ENCODE data around the gene PHF21A.
"Not testable (repeated sequence)": the region's sequence is repeated elsewhere in the genome, so short reads cannot be mapped to it uniquely, and the experiment has no call there.

The PHF21A gene

DNA sequence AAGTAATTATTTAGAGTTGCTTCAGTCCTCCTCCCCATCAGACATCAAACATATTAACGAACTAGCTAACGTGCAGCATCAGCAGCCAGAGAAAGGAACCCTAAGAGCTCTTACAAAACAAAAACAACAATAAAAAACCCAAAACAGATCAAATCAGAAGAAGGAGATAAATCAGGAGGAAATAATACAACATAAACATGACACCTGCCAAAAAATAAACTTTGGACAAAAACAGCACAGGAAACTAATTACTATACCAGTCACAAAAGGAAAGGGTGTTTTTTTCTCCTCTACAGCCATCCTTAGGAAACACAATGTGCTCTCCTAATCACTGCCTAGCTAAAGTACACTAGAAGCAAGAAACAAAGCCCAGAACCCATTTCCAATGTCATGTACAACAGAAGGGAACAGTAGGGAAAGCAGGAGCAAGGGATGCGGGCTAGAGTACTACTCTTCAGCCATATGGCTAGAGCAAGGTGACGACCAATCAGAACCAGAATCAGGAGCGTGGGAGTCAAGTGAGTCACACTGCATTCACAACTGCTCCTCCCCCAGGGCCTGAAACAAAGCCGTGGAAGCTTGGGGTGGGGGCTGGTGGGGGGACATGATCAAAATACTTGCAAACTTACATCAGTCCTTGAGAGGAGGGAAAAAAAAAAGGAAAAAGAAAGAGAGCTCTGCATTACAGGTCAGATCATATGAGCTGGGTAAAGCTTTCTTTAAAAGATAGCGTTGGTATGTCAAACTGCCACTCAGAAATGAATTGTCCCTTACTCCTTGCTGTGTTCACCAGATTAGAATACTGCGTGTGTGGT lies 138.4 kb downstream of the PHF21A start:
- DNase-seq (ENCODE audit: low spot score) = no peak

DNA sequence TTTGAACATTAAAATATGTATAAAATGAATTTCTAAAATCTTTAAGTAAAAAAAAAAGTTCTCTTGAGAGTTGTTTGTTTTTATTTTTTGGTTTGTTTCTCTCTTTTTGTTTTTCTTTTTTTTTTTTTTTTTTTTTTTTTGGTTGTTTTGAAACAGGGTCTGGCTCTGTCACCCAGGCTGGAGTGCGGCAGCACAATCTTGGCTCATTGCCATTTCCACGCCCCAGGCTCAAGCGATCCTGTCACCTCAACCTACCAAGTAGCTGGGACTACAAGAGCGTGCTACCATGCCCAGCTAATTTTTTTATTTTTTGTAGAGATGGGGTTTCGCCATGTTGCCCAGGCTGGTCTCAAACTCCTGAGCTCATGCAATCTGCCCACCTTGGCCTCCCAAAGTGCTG lies 139.4 kb downstream of the PHF21A start:
- not testable (repeated sequence) for DNase-seq (ENCODE audit: low spot score)

- no peak for DNase-seq (ENCODE audit: low spot score)
Observed at GRCh38 chr11:45974806-45975205, 146.4 kb downstream of the PHF21A start.

DNA sequence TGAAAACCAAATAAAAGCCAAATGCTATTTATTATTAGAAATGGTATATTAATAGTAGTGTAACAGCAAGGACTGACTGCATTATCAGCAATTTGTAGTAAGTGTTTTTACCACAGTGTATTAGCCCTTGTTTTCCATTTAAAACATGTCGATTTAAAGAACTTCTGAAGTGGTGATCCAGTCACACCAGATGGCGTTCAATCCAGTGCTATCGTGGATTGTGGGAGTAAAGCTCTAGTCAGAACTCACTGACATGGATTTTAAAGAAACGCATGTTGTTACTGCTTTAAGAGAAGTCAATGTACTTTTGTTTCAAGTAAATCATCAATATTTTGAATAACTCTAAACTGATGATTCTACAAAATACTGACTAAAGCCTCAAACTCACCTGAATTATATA lies 147.7 kb downstream of the PHF21A start:
- no peak for DNase-seq (ENCODE audit: low spot score)

- no peak for DNase-seq (ENCODE audit: low spot score)
Observed at GRCh38 chr11:45968901-45969300, 152.4 kb downstream of the PHF21A start.

GRCh38 chr11:45967506-45967905 lies 153.7 kb downstream of the PHF21A start:
- no peak for DNase-seq (ENCODE audit: low spot score)

DNA sequence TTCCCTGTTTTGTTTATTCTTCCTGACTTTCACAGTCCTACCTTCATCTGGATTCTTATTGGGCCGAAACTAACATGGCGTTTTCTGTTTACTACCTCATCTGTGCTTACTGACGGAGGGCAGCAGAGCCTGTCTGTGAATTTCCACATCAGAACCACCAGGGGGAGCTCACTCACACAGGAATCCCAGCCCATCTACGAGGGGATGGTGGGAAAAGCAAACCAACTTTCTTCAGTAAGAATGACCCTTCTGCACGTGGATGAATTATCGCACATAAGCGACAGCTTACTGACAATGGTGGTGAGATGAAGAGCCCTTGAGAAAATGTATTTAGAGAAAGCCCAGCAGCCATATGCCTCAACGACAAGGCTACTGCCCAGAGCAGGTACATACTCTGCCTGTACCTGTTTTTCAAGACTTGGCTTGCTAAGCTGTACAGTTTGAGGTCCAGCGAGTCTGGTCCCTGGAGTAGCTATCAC lies 156.3 kb downstream of the PHF21A start:
- peak; percentile 74 for DNase-seq (ENCODE audit: low spot score)

GRCh38 chr11:45961751-45962240 lies 159.5 kb downstream of the PHF21A start:
- DNase-seq (ENCODE audit: low spot score) = no peak

DNA sequence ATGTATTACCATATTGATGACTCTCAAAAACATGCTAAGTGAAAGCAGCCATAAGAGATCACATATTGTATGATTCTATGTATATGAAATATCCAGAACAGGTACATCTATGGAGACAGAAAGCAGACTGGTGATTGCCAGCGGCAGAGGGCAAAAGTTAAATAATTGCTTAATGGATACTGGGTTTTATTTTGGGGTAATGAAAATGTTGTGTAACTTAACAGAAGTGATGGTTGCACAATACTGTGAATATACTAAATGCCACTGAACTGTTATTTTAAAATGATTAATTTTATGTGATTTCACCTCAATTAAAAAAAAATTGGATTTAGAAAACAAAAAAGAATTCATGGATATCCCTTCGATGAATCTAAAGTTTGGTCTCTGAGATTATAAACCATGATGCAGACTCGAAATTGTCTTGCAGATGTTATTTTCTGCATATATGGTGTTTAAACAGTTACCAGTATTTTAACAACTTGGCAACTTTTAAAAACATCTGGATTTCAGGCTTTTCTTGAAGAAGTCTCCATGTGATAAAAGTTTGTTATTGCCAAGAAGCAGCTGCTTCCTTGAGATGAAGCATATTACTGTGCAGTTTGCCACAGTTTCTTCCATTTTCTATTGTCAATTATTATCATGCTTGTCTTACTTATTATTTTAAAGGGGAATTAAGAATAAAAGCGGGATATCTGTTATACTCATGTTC lies 160.7 kb downstream of the PHF21A start:
- no peak for DNase-seq (ENCODE audit: low spot score)

GRCh38 chr11:45959851-45960250 lies 161.4 kb downstream of the PHF21A start:
- no peak for DNase-seq (ENCODE audit: low spot score)

DNA sequence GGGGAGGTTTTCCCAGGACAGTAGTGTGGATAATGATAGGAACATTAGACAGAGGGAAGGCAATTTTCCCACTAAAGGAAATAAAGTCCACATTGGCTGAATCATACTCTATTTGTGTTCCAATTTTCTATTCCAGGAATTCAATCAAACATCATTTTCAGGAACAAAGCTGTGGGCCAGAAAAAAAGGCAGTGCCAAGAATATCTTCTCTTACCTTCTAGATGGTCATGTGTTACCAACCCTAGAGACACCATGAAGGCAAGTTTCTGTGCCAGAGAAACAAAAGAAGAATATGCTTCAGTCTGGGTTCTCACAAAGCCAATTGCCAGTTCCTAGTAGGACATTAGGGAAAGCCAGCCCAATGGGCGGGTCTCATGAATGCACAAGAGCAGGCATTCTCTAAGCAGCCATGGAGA lies 171.3 kb downstream of the PHF21A start:
- DNase-seq (ENCODE audit: low spot score) = no peak

DNA sequence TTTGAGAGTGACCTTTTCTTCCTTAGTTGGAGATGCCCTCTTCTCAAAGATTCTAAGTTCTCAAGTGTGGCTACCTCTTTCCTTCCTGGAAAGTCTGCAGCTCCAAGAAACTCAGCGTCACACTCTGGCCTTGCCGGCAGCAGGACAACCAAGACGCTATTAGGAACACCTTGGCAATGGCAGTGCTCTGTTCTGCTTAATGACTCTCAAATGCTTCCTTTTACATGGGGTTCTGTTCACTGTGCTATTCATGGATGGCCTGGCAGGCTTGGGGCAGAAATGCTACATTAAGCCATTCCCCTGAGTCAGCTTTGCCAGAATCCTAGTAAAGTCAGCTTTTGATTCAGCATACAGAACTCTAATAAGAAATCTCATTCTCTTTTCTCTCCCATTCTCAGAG lies 172.9 kb downstream of the PHF21A start:
- no peak for DNase-seq (ENCODE audit: low spot score)

DNA sequence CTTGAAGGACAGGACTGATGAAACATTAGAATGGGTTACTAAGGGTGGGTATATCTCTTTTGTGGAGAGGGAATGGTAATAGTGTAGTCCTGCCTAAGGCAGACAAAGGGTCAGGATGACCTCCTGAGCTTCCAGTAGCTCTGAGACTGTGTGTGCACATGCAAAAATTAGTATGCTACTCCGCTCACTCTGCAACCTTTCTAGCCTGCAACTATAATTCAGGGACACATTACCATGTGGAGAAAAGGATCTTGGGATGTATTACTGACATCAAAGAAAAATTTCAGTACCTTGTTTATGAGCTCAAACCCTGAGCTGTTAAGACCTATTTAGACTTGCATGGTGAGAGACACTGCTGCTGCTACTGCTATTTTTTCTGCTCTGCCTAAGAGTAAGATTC lies 173.4 kb downstream of the PHF21A start:
- DNase-seq (ENCODE audit: low spot score) = no peak

DNA sequence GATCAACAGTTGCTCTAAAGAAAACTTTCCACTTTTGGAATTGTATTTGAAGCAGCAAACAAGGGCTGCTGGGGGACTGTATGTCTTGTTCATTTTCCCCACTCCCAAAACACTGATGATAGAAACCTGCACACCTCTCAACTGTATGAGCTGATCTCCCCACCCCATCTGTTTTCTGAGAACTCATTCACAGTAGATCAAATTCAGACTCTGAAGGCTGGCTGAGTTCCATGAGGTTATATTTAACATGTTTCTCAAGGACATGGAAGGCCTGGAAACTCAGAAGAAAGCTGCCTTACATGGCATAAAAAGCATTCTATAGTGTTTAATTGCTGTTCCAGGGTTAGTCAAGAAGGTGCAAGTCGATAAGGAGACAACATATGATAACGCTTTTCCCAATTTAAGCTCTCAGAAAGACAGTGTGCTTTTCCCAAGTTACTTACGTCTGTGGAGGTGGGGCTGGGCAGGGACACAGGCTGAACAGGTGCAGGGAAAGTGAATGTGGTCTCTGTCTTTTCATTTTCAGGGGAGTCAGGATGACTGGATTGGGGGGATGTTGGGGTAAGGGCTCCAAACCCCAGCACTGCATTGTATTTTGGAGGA lies 175.8 kb downstream of the PHF21A start:
- DNase-seq (ENCODE audit: low spot score) = no peak

DNA sequence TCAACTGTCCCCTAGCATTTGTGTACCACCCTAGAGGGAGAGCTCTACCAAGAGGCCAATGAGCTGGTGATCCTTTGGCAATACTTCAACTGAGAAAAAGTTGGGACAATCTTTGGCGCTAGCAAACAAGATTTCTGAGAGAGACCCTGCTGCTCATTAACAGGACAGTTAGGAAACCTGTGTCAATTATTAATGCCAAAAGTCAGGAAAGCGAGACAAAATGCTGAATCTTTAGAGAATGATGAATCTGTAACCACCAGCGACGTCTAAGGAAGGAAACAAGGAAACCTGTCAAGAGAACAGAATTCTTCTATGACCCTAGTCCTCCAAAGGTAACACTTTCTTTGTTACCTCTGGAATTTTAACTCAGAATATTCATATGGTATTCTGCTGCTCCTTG lies 178.9 kb downstream of the PHF21A start:
- no peak for DNase-seq (ENCODE audit: low spot score)

GRCh38 chr11:45941285-45941684 lies 180.0 kb downstream of the PHF21A start:
- no peak for DNase-seq (ENCODE audit: low spot score)

- DNase-seq (ENCODE audit: low spot score) = no peak
Observed at GRCh38 chr11:45939836-45940235, 181.4 kb downstream of the PHF21A start.

GRCh38 chr11:45937916-45938315 lies 183.3 kb downstream of the PHF21A start:
- DNase-seq (ENCODE audit: low spot score) = no peak

DNA sequence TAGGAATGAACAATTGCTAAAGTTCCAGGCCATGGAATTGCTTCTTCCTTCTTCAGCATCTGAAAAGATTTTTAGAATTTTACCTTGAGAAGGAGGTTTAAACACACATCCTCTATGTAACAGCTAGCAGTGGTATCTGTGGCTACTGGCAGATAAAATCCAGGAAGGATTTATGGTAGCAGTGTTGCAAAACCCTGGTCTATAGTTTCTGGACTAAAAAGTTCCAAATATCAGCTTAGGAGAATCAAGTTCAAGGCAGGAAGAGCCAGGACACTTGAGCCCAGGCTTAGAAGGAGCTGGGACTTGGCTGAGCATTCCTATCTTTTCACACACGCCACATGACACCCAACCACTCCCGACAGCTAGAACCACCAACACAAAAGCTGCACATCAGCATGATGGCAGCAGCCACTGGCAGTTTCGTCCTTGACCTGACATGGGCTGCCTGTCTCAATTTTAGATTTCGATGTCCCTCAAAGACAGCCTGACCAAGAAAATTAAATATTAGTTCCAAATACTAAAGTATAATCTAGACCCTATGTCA lies 184.7 kb downstream of the PHF21A start:
- DNase-seq (ENCODE audit: low spot score) = no peak

GRCh38 chr11:45935349-45936064 lies 185.7 kb downstream of the PHF21A start:
- DNase-seq (ENCODE audit: low spot score) = no peak

GRCh38 chr11:45934580-45935318 lies 186.5 kb downstream of the PHF21A start:
- DNase-seq (ENCODE audit: low spot score) = no peak

Measured in LoVo (cell line).